NAMALWA (cell line): ENCODE measurements around the gene UBQLN3.

ENCODE experiments used
- DNase-seq: peaks from one replicate; pipeline ENCODE4 v3.0.0-alpha.2; 2015; ENCODE audit warnings: low spot score

UBQLN3 gene

DNA sequence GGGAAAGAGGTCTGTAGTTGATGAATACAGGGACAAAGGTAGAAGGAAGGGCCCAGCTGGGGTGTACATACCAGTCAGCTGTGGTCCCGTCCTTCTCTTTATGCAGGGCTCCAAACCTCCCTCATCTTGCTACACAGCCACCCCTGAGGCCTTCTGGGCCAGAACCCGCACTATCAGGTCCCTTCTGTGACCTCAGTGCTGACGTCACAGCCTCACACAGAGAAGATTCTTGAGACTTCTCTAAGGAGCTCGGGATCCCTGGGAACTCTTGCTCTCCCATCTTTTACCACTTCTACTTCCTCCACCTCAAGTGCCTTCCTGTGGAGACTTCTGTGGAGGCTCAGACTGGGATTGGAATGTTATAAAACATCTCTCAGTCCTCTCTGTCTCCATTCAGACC is at the start of gene UBQLN3:
UBQLN3 (minus strand) TSS at position 155 of the 400 bp plus-strand sequence. CDS start 399 bp downstream, outside the sequence.
- no peak for DNase-seq

DNA sequence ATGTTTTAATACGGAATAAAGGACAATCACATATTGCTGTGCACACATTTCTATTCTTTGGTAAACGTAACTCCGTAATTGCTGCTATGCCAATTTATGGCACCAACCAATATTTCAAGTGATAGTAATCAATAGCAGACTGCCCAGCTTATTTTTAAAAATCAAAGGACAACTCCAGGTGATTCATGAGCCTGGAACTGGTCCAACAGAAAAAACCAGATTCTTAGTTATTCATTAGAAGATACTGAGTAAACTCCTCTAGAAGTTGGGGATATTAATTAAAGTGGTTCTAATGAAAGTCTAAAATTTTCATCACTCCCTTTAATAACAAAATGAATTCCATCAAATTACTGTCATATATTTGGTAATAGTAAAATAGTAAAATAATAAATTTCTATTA is 48.0 kb upstream of the UBQLN3 start:
- DNase-seq: no peak

DNA sequence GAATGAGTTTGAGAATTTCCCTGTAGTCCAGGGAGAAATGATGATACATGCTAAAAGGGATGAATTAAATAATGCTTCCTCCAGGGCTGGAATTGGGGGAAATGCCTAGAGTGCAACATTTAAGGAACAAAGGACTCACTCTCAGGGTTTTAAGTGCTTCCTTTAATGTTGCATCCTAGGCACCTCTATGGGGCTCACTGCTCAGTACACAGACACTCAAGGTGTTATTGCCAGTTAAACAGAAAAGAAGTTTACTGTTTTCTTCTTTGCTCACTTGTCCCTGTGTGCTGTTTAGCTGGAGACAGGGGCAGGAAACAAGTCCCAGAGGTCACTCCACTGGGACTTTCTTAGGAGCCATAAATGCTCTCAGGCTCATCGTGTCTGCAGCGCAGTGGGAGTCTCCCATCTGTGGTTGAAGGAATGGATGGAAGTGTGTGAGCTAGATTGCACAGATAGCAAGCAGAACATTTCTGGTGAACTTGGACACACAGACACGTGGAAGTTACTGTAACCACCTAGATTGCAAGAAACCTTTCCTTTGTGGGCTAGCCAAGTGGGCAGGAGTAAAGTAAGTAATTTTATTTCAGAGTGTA is 46.9 kb upstream of the UBQLN3 start:
- DNase-seq: no peak

DNA sequence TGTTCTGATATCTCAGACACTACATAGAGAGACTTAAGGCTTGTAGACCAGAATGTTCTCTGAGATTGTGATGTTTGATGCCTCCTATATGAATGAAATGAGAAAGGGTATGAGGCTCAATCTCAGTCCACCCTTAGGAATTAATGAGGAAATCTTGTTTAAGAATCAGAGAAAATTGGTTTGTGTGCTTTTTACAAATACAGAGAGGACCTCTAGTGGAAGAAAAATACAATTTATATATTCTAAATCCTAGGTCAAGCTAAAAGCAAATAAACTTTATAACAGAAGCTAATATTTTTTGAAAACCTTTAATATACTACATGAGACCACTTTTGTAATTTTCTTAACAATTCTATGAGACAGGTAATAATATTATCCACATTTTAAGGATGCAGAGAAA is 43.6 kb upstream of the UBQLN3 start:
- DNase-seq: no peak

DNA sequence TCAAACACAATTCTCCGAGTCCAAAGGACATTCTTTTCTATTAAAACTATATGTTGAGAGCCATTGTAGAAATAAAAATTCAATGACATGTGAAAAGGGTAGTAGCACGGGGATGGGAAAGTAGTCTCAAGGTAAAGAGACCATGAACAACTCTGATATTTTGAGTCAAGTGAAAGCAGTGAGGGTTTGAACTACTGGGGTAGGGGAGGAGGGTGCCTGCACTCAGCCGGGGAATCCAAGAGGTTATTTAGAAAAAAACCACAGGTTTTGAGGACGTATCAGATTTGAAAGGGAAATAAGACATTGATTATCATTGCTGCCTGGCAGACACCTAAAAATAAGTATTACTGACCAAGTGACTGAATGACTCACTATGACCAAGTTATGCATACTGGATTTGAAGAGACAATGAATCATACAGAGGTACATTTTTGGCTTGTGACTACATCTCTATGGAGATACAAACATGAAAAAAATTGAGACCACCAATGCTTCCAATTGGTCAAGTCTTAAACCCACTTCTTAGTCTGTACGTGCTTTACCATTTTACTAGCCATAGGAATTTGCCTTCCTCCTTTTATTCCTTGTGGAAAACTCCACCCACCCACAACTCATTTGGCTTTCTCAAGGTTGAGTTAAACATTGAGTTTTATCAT is 40.8 kb upstream of the UBQLN3 start:
- no peak for DNase-seq

DNA sequence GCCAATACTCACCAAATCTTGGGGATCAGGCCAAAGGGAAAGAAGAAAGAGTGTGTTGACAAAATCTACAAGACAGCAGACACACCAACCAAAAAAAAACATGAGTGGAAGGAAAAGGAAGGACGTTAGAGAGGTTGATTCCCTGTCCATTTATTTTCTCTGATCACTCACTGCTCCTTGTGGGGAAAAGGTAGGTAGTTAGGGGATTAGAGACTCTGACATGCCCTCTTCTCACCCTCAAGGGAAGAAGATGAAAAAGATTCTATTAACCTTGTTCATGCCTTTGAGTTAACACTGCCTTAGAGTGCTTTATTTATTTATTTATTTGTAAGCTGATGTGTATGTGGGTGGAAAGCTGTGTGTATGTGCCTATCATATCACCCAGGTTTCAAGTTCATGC is 38.7 kb upstream of the UBQLN3 start, which contains the start of gene OR52H1:
OR52H1 (minus strand) TSS at position 101 of the 400 bp plus-strand sequence. CDS start 3,035 bp downstream, outside the sequence.
- no peak for DNase-seq

DNA sequence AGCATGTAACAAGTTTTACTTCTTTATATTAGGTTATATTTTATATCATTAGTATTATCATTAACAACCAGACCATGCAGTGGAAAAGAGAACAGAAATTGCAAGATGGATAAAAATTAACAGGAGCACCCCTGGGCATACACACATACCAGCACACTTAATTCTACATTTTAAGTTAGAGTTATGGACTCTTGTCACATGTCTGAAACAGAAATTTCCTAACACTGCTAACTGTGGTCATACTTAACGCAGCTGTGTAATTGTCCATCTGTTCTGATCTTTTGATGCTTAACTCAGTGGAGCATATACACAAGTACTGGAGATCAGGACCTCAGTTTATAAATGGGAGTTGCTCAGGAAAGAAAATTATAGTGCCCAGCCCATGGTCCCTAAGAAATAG is 38.2 kb upstream of the UBQLN3 start:
- no peak for DNase-seq

DNA sequence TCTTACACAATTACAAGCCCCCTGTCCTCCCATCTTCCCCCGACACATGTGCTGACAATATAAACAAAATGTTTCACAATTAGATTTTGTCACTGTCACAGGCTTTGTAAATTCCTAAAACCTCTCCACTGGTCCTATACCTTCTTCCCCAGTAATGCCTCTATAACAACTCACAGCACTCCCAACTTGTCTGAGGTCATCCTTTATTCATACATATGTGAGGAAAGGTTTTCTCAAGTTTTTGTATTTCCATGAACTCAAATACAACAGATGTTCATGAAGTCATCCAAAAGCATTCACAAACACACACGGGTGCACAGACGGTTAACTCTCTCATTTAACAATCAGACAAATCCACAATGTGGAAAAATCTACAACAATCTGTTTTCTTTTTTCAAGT is 36.7 kb upstream of the UBQLN3 start:
- DNase-seq: no peak

DNA sequence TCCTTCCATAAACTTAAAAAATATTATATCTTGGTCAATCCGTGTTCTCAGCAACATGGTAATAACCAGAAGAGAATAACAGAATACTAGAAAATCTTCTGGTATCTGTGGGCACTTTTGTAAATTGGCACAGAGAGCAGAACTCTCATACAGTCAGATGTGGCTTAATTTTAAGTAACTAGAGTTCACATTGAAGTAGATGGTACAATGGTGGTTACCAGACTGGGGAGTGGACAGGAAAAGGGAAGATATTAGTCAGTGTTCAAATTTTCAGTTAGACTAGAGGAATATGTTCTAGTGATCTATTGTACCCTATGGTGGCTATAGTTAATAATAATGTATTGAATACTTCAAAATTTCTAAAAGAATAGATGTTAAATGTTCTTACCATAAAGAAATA is 31.7 kb upstream of the UBQLN3 start:
- no peak for DNase-seq

DNA sequence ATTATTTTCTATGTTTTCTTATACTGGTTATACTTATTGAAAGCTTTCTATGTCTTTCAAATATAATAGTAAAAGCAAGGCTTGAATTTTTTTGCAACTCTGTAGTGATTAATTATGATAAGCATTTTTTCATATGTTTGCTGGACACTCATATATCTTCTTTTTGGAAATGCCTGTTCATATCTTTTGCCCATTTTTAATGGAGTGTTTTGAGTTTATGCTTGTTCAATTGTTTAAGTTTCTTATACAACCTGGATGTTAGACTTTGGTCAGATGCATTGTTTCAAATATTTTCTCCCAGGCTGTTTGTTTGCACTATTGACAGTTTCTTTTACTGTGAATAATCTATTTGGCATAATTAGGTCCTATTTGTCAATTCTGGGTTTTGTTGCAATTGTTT is 26.7 kb upstream of the UBQLN3 start:
- DNase-seq: no peak

DNA sequence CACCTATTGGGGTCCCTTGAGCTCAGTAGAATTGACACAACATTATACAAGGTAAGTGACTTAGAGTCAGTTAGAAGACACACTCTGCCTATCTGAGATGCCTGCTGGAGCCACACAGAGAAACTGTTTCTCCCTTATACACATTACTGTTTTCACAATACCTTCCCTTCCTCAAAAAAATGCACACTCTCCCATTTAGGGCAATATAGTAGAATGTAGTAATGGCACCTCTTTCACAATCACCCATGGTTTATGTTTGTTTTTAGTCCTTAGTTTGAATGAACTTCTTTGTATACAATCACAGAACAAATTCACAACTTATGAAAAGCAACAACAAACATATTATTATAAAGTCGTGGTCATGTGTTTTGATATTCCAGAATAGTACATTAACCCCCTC is 24.3 kb upstream of the UBQLN3 start:
- no peak for DNase-seq

DNA sequence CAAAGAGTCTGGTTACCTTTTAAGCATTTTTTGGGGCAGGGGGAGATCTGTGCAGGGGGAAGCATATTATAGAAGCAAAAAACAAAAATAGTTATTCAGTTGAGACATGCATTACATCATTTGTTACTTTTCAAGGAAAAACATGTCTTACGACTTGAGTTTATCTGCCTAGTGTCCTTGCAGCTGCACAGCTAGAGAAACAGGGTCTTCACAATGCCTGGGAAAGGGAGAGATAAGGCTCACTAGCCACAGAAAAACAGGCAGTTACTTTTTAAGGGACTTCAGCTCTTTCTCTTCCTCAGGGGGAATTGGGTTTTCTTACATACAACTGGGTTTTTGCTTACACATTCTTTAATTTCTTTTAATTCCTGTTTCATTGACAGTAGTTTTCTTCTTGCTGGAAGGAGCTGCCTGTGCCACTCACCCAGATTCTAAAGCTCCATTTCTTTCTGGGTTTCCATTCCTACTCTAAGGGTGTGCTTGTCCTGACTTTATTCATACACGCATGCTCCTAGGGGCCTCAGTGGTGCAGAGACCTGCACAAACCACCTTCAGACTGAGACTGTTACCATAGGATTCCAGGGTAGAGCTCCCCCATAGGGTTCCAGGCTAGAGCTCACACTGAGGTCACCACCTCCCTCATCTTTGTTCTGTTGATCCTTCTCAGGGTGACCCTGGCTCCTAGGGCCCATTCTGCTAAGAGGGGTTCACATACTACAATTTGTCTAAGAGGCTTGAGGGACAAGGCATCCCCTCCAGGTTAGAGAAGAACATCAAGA is 21.5 kb upstream of the UBQLN3 start:
- DNase-seq: no peak

DNA sequence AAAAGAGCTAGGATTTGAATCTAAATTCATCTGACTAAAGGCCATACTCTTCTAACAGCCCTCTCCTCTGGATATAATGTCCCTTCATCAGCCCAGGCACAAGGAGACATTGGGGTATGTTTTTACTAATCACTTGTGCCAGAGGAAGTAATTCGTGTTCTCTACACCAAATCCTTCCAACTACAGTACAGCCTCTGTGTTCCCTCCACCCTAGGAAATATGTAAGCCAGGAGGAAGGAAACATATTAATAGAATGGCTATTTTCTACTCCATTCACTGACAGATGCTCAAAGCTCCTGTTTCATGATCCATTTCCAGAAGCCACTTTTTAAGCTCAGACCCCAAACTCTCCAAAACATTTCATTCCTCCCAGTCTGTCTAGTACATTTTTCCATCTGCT is 18.7 kb upstream of the UBQLN3 start:
- no peak for DNase-seq

DNA sequence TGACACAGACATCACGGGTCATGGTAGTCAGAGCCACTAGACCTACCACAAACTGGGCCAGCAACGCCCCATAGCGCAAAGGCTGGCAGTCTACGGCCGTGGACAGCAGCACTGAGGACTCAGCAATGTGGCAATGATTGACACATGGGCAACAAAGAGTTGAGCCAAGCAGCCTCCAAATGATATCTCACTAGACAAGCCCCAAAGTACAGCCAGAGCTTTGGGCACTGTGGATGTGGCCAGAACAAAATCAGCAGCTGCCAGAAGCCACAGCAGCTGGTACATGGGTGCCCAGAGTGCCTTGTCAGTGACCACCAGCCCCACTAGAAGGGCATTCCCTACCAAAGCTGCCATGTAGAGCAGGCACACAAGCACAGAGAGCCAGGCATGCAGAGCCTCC is 18.0 kb upstream of the UBQLN3 start:
- DNase-seq: no peak

DNA sequence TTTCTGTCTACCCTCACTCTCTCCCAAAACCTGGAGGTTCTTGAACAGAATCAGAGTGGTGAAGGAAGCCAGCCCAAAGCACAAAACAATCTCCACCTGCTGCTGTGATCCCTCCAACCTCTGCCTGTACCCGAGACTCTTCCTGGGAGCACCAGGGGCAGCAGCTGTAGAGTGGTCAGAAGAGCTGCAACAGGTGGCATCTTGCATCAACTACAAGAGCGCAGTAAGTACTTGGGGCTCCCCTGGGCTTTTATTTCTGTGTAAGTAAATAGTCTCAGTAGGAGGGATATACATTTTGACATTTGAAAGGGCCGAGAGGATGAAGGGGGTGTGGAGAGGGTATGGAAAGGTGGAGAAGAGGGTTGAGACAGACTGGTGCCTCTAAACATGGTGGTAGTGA is 15.0 kb upstream of the UBQLN3 start:
- no peak for DNase-seq

DNA sequence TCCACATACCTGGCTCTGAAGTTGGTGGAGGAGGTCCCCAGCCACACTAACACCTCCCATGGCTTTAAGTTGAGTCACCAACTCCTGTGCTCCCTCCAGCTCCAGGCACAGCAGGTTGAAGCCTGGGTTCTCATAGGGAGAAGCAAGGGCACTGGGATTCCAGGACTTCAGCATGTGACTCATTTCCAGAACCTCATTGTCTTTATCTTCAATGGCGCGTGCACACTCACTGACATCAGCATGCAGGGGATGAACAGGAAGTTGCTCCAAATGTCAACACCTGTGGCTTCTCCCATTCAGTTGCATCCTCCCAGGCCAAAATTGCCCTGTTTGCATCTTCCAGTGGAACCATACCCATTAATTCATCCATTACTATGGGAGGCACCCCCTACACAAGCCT is 12.6 kb upstream of the UBQLN3 start:
- DNase-seq: no peak

DNA sequence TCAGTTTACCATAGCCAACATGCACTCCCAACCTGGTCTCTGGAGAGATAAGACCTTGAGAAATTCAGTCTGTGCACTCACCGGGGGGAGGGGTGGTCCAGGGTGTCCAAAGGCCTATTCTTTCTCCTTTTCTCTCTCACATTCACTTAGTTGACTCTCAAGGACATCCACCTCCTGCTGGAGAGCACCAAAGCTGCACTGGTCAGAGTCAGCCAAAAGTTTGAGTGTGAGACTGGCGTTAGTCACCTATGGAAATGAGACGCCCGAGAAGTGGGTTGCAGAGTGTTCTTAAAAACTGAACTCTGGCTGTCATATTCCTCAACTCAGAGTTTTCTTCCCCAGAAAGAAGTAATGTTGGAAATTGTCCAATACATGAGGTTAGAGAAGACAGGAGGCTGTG is 11.8 kb upstream of the UBQLN3 start:
- DNase-seq: no peak

DNA sequence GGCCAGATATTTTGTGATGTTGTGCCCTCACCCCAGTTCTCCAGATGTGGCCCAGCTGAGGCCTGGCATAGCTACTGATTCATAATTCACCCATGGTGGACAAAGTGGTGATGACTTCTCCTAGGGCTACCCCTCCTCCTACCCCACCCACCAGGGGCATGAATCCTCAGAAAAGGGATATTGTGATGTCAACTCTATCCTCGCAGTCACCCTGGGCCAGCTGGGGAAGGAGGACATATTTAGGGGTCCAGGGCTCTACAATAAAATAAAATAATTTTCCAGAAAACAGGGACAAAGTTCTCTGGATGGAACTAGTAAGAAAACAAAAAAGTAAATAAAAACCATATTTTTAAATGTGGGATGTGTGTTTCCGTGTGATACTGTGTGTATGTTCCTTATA is 6.8 kb upstream of the UBQLN3 start, which contains the start of gene UBQLNL:
UBQLNL (minus strand) TSS at position 101 of the 400 bp plus-strand sequence. CDS start 258 bp downstream, outside the sequence.
- DNase-seq: no peak

DNA sequence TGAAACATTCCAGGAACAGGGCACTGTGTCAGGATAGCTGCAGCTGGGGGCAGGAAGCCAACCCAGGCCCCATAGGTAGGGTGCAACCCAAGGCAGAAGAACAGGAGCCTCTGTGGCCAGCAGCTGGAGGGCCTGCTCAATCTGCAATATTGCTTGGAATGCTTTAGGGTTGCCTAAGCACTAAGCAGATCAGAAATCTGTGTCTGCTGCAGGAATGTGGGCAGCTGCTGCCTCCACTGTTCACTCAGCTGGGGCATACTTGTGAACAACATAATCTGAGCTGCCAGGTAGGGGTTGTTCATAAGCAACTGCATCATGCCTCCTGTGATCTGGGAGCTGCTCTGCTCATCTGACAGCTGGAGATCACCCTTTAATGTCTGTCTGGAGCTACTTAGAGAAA is 5.1 kb upstream of the UBQLN3 start:
- DNase-seq: no peak

DNA sequence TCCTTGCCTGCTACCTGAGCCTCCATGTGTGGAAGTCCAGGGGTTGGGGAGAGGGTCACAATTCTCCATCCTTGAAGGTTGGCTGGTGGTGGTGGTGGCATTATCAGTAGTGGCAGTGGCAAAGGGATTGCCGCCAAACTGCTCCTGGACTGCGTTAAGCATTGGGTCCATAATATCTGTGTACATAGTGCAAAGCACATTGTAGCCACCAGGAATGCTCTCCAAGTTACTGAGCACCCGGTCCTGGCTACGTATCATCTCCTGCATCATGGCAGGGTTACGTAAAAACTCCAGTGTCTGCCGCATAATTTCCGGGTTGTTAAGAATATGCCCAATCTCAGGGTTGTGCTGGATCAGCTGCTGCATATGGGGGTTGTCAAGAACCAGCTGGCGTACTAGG is 1.2 kb downstream of the UBQLN3 start:
- no peak for DNase-seq

DNA sequence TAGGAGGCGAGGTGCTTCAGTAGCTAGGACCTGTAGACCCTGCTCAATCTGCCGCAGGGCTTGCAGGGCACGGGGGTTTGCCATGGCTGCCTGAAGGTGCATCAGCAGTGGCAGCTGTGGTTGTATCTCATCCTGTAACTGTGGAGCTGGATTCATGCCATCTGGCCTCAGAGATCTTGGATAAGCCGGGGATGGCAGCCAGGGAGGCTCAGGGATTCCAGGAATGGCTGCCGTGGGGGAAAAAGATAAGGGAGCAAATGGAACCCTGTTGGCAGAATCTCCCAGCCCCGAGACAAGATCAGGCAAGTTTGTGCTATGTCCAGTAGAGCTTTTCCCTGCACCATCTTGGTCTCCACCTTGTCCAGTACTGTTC is 1.8 kb downstream of the UBQLN3 start:
- no peak for DNase-seq

DNA sequence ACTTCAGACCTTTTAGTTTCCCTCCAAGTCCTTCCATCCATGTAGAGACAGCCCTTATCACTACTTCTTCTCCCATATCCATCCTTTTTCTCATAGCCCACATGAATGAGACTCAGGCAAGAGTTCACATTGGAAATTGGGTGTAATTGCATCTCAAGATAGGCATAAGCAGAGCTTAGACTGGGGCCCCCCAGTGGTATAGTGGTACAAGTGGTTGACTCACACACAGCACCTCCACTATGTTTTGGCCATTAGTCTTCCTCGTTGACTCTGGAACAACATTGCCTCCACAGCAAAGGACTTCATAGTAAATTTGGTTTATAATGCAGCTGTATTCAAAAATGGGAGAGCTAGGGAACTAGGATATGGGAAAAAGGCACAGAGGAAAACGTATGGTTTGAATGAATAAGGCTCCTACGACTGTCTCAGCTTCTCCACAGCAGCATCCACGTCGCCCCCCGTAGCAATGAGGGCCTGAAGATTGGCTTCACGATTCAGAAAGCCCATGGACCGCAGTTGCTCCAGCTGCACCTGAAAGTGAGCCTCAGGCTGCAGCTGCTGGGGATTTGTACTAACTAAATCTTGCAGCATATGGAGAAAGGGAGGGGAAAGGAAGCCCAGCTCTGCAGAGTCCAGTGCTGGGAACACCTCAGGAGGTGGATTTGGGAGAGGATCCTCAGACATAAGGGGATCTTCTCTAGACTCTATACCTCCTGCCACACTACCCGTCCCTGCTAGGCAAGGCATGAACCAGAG is 2.4 kb downstream of the UBQLN3 start:
- peak; percentile 8 for DNase-seq
